ENCODE data around the gene ALG11. TPM values are rescaled to one million over a fixed set of nuclear protein-coding genes. Genes with fewer than 3 reads are reported as not detected.
A peak's percentile ranks its signal among the peaks of the same experiment; 100 is the strongest.

The ALG11 gene, protein sequence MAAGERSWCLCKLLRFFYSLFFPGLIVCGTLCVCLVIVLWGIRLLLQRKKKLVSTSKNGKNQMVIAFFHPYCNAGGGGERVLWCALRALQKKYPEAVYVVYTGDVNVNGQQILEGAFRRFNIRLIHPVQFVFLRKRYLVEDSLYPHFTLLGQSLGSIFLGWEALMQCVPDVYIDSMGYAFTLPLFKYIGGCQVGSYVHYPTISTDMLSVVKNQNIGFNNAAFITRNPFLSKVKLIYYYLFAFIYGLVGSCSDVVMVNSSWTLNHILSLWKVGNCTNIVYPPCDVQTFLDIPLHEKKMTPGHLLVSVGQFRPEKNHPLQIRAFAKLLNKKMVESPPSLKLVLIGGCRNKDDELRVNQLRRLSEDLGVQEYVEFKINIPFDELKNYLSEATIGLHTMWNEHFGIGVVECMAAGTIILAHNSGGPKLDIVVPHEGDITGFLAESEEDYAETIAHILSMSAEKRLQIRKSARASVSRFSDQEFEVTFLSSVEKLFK
- total RNA-seq: 10 to 100 TPM; 14.1 to 18.1 TPM

DNA sequence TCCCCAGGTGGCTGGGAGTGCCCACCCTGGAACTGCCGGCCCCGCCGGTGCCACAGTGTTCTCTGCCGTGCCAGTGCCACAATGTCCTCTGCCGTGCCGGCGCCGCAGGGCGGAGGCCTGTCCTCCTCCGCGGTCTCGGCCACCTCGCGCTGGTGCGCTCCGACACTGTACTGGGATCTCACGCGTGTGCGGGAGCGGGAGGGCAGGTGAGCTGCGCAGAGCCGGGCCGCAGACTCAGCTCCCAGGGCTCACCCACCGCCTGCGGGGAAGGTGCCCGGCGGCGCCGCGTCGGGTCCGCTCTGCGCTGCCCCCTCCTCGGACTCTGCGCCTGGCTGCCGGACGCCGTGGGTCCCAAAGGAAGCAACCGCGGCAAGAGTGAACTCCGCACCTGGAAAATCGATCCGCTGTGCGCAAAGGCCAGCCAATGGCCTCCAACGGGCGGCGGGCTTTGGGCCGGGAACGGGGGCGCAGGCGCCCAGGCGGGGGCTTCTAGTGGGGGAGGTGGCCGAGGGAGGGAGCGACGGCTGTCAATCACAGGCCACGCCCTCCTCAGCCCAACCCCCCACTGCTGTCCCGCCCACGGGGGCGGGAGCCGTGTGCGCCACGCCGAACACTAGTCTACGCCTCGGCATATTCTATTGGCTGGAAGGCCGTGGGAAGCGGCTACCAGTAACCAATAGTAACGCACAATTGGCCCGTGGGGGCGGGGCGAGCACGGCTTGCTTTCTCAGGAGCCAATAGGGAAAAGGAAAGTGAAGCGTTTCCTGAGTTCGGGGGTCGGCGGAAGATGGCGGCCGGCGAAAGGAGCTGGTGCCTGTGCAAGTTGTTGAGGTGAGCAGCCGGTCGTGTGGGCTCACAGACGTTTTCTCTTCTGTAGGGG is at the start of gene ALG11:
Gene ALG11 (plus strand): TSS at position 767 of the 880 bp plus-strand sequence. CDS start 21 bp downstream, at position 788.
- H3K36me3 Mint-ChIP-seq (ENCODE audit: low read depth): peaks cover 13% of the 10 kb centered on the region
- CTCF ChIA-PET: interaction anchor here (0.7 to 3.4 kb wide), 8 partner anchors 9 to 757 kb away, joined by 3 to 17 read pairs (median 4); no protein-coding TSS in a partner anchor
- H3K9me3 Mint-ChIP-seq (ENCODE audit: low read depth): no peaks in the 10 kb centered on the region
- H3K4me3 Mint-ChIP-seq: peak within 1 kb of the TSS; percentile 100
- intact Hi-C loops (cut with DNase I, micrococcal nuclease): loop anchor here (1.0 to 5.0 kb wide), 14 partner anchors 115 to 1100 kb away; partner anchors contain the start of genes WDFY2 (in 2 of the 2), CKAP2 (in 1 of the 2), INTS6 (in 1 of the 2) and NEK3 (in 1 of the 2)
- ATAC-seq (peak; percentile 99), DNase-seq (peak; percentile 100)
- H3K4me1 Mint-ChIP-seq: peaks cover 20% of the 10 kb centered on the region
- H3K27me3 Mint-ChIP-seq: peaks cover 17% of the 10 kb centered on the region
- H3K27ac Mint-ChIP-seq: peak within 1 kb of the TSS; percentile 91
- POLR2A ChIA-PET: interaction anchor here (0.5 to 1.0 kb wide), 4 partner anchors 104 to 641 kb away, joined by 3 to 5 read pairs (median 3); partner anchors contain the start of gene SUGT1

DNA sequence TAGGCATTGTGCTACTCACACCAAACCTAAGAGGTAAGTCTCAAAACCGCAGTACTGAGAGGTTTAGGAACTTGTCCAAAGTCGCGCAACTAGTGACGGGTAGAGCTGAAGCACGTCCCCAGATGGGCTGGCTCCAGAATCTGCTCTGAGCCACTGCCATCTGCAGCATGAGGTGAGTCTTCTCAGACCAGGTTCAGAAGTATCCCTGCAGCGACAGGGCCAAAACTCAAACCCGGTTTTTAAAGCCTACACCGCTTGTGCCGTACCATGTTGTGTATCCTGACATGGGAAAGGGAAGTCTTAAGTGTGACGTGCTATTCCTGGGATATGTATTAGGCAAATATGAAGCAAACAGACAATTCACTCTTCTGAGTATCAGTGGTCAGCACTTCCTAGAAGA is 46.0 kb upstream of the ALG11 start:
- H3K4me3 Mint-ChIP-seq: no peak overlapping the region
- H3K27ac Mint-ChIP-seq: no peak overlapping the region
- DNase-seq (no peak), ATAC-seq (no peak)
- H3K27me3 Mint-ChIP-seq: no peaks in the 10 kb centered on the region
- H3K9me3 Mint-ChIP-seq (ENCODE audit: low read depth): no peaks in the 10 kb centered on the region
- H3K4me1 Mint-ChIP-seq: peaks cover 32% of the 10 kb centered on the region
- POLR2A ChIA-PET: no interaction called here
- CTCF ChIA-PET: interaction anchor here (0.7 to 1.4 kb wide), 2 partner anchors 9 to 11 kb away, joined by 3 to 5 read pairs; no protein-coding TSS in a partner anchor
- no peaks in the 10 kb centered on the region for H3K36me3 Mint-ChIP-seq (ENCODE audit: low read depth)
- intact Hi-C loops (cut with DNase I, micrococcal nuclease): no loop called here

DNA sequence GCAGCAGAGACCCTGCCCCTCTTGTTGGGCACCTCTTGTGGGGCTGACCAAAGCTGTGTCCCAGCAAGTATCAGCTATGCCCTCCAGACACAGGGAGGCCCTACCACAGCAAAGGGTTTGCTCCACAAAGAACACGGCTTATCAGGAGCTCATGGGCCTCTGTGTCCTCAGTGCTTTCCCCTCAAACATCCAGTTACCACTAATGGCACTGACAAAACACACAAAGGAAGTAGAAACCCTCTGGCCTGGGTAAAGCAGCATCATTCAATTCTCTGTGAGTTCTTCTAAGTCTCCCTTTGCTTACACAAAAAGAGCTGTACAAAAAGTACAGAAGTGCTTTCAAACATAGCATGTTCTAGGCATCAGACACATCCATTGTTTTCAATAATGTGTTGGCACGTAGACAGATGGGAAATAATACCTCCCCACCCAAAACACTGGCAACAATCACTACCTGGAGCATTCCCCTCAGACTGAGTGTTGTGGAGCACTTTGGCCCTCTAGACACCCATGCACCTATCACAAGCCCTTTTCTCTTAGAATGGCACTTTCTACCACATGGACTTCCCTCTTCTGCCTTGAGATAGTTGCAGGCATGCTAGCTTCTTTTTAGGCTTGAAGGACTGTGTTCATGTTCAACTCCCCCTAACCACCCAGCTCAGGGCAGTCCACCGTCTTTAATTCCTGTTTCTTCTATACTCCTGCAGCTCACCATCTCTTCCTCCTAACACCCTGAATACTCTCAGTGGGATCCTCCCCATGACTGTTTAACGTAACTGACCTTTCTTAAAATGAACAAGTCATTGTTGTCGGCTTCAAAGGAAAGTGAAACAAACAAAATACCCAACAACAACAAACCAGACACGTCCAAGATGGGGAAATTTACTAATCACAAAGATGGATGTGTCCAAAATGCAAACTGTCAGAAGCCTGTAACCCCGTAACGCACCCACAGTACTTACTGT is 44.4 kb upstream of the ALG11 start:
- Mint-ChIP-seq H3K4me3 (no peak overlapping the region), H3K27ac (no peak overlapping the region), H3K36me3 (ENCODE audit: low read depth) (no peaks in the 10 kb centered on the region), H3K4me1 (peaks cover 32% of the 10 kb centered on the region), H3K27me3 (no peaks in the 10 kb centered on the region), H3K9me3 (ENCODE audit: low read depth) (no peaks in the 10 kb centered on the region)
- intact Hi-C loops (cut with DNase I, micrococcal nuclease): no loop called here
- ChIA-PET POLR2A (no interaction called here), CTCF (interaction anchor here (0.8 to 1.2 kb wide), 3 partner anchors 9 to 357 kb away, joined by 3 to 6 read pairs (median 3); no protein-coding TSS in a partner anchor)
- ATAC-seq (no peak), DNase-seq (no peak)

DNA sequence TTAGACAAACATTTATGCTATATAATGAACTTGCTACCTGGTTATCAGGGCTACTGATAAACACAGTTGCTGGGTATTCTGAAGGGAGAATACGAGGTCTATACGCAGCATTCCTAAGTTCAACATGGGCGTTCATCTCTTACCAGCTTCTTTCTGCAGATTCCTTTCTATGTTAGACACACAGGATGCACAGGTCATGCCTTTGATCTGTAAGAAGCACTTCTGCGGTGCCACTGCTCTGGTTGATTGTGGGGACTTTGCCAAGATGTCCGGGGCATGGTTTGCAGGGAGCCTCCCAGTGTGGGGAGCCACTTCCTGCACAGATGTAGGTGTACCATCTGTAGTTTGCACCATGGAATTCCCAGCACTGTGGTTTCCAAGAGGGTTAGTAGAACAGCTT is 41.8 kb upstream of the ALG11 start:
- intact Hi-C loops (cut with DNase I, micrococcal nuclease): no loop called here
- H3K9me3 Mint-ChIP-seq (ENCODE audit: low read depth): no peaks in the 10 kb centered on the region
- ATAC-seq (no peak), DNase-seq (no peak)
- H3K36me3 Mint-ChIP-seq (ENCODE audit: low read depth): no peaks in the 10 kb centered on the region
- H3K27ac Mint-ChIP-seq: no peak overlapping the region
- ChIA-PET CTCF (interaction anchor here (1.0 kb wide), 1 partner anchor 116 kb away, joined by 3 read pairs; no protein-coding TSS in a partner anchor), POLR2A (no interaction called here)
- peaks cover 32% of the 10 kb centered on the region for H3K4me1 Mint-ChIP-seq
- no peaks in the 10 kb centered on the region for H3K27me3 Mint-ChIP-seq
- no peak overlapping the region for H3K4me3 Mint-ChIP-seq

DNA sequence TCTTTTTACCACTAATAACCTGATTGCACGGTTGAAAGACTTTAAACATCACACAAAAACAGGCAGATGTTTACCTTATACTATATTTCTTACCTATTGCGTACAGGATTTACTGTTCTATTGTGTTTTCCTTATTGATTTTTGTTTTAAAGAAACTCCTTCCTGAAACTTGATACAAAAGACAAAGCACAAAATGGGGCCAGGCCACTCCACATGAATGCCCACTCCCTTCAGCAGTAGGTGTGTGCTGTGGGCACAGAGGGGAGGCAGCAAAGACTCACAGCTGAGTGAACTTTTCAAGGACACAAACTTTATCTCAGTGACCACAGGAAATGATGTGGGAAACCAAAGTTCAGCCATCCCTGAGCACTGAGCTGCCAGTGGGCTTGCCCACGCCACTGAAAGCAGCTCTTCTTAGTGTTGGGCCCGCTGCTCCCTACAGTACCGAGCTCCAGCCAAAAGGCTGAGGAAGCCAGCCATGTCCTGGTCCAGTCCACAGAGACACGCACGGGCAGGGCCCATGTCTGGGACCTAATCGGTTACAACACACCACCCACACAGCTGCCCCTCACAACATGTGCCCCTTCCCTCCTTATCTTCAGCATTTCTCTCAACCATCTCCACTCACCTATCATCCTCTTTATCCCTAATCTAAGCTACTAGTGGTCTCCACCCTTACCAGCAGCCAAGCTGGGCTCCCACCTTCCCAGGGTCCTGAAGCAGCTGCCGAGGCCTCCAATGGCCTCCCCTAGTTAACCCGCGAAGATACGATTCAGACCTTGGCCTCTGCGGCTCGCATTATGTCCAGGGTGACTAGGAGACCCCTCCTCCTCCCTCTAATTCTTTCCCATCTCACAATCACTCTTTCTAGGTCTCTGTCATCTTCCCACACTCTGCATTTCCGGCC is 40.4 kb upstream of the ALG11 start:
- ChIA-PET CTCF (no interaction called here), POLR2A (no interaction called here)
- intact Hi-C loops (cut with DNase I, micrococcal nuclease): no loop called here
- no peak overlapping the region for H3K27ac Mint-ChIP-seq
- no peaks in the 10 kb centered on the region for H3K36me3 Mint-ChIP-seq (ENCODE audit: low read depth)
- DNase-seq (no peak), ATAC-seq (no peak)
- peaks cover 27% of the 10 kb centered on the region for H3K4me1 Mint-ChIP-seq
- no peaks in the 10 kb centered on the region for H3K27me3 Mint-ChIP-seq
- H3K4me3 Mint-ChIP-seq: no peak overlapping the region
- H3K9me3 Mint-ChIP-seq (ENCODE audit: low read depth): no peaks in the 10 kb centered on the region

DNA sequence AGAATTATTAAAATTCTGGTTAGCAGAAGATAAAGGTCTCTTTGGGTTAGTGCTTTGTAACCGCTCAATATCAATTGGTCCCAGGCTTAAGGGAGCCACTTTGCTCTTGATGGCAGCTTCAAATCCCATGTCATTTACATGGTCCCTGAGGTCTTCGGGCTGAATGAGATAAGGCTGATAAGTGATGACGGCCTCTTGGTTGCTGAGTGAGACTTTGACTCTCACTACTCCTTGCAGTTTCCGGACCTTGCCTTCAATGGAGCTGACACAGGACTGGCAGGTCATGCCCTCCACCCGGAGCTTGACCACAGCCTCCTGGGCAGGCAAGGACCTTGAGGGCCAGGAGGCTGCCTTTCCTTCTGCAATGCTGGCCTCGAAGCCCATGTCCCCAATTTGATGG is 37.7 kb upstream of the ALG11 start:
- DNase-seq (no peak), ATAC-seq (no peak)
- Mint-ChIP-seq H3K4me1 (peaks cover 14% of the 10 kb centered on the region), H3K4me3 (no peak overlapping the region), H3K9me3 (ENCODE audit: low read depth) (no peaks in the 10 kb centered on the region), H3K27me3 (no peaks in the 10 kb centered on the region), H3K27ac (no peak overlapping the region), H3K36me3 (ENCODE audit: low read depth) (no peaks in the 10 kb centered on the region)
- ChIA-PET POLR2A (no interaction called here), CTCF (interaction anchor here (0.6 to 1.1 kb wide), 2 partner anchors 57 to 112 kb away, joined by 3 to 4 read pairs; no protein-coding TSS in a partner anchor)
- intact Hi-C loops (cut with DNase I, micrococcal nuclease): no loop called here

DNA sequence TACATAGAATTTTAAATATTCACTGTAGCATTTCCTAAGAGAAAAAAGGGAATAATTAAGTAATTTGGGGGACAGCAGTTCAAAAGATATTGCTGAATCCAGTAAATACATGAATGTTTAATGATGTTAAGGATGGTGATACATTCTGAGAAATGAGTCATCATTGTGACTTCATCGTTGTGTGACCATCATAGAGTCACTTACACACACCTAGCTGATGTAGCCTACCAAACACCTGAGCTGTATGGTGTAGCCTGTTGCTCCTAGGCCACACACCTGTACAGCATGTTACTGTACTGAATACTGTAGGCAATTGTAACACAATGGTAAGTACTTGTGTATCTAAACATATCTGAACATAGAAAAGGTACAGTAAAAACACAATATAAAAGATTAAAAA is 35.8 kb upstream of the ALG11 start:
- no peaks in the 10 kb centered on the region for H3K27me3 Mint-ChIP-seq
- no peak overlapping the region for H3K4me3 Mint-ChIP-seq
- intact Hi-C loops (cut with DNase I, micrococcal nuclease): no loop called here
- CTCF ChIA-PET: interaction anchor here (0.7 to 1.8 kb wide), 3 partner anchors 9 to 24 kb away, joined by 3 to 6 read pairs (median 4); no protein-coding TSS in a partner anchor
- no peaks in the 10 kb centered on the region for H3K4me1 Mint-ChIP-seq
- H3K9me3 Mint-ChIP-seq (ENCODE audit: low read depth): no peaks in the 10 kb centered on the region
- POLR2A ChIA-PET: no interaction called here
- no peaks in the 10 kb centered on the region for H3K36me3 Mint-ChIP-seq (ENCODE audit: low read depth)
- DNase-seq (no peak), ATAC-seq (peak; percentile 53)
- H3K27ac Mint-ChIP-seq: no peak overlapping the region

DNA sequence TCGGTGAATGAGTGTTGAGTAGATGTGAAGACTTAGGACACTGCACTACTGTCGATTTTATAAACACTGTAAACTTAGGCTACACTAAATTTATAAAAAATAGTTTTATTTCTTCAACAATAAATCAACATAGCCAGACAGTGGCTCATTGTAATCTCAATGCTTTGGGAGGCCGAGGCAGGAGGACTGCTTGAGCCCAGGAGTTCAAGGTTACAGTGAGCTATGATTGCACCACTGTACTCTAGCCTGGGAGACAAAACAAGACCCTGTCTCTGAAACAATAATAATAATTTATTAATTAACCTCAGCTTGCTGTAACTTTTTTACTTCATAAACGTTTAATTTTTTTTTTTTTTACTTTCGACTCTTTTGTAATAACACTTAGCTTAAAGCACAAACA is 35.3 kb upstream of the ALG11 start:
- ChIA-PET CTCF (interaction anchor here (0.6 to 1.8 kb wide), 3 partner anchors 10 to 179 kb away, joined by 3 to 6 read pairs (median 4); no protein-coding TSS in a partner anchor), POLR2A (interaction anchor here (0.7 kb wide), 1 partner anchor 12 kb away, joined by 5 read pairs; no protein-coding TSS in a partner anchor)
- DNase-seq: no peak
- H3K9me3 Mint-ChIP-seq (ENCODE audit: low read depth): no peaks in the 10 kb centered on the region
- no peak for ATAC-seq
- H3K4me1 Mint-ChIP-seq: no peaks in the 10 kb centered on the region
- intact Hi-C loops (cut with DNase I, micrococcal nuclease): no loop called here
- H3K4me3 Mint-ChIP-seq: no peak overlapping the region
- no peaks in the 10 kb centered on the region for H3K27me3 Mint-ChIP-seq
- no peaks in the 10 kb centered on the region for H3K36me3 Mint-ChIP-seq (ENCODE audit: low read depth)
- no peak overlapping the region for H3K27ac Mint-ChIP-seq

DNA sequence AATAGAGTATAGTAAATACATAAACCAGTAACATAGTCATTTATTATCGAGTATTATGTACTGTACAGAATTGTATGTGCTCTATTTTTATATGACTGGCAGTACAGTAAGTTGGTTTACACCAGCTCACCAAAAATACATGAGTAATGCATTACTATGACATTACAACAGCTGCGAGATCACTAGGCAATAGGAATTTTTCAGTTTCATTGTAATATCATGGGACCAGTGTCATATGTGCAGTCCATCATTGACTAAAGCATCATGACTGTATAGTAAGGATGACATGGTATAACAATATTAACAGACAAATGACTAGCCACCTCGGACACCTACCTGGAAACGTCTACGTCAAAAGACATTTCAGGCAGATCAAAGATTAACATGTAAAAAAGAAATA is 34.6 kb upstream of the ALG11 start:
- ATAC-seq (no peak), DNase-seq (no peak)
- ChIA-PET CTCF (interaction anchor here (0.6 kb wide), 1 partner anchor 178 kb away, joined by 3 read pairs; no protein-coding TSS in a partner anchor), POLR2A (interaction anchor here (0.7 kb wide), 1 partner anchor 12 kb away, joined by 5 read pairs; no protein-coding TSS in a partner anchor)
- H3K27me3 Mint-ChIP-seq: no peaks in the 10 kb centered on the region
- no peaks in the 10 kb centered on the region for H3K36me3 Mint-ChIP-seq (ENCODE audit: low read depth)
- no peaks in the 10 kb centered on the region for H3K9me3 Mint-ChIP-seq (ENCODE audit: low read depth)
- H3K4me3 Mint-ChIP-seq: no peak overlapping the region
- H3K27ac Mint-ChIP-seq: no peak overlapping the region
- no peaks in the 10 kb centered on the region for H3K4me1 Mint-ChIP-seq
- intact Hi-C loops (cut with DNase I, micrococcal nuclease): no loop called here

All from activated CD4-positive, alpha-beta T cell treated with anti-CD3 and anti-CD28 coated beads for 36 hours (primary cell).